Measurements from ENCODE around the gene EIF2B2. TPM values are rescaled to one million over a fixed set of nuclear protein-coding genes. Genes with fewer than 3 reads are reported as not detected.

Gene EIF2B2
- total RNA-seq, 4 donors from 2014 or later: 37.0 to 45.6 (median 37.9) TPM

GRCh38 chr14:74968811-74969210 lies 33.9 kb upstream of the EIF2B2 start:
- intact Hi-C loops (cut with DNase I; ENCODE audit: low total_unique reads): no loop called here
- no peak overlapping the region for H3K4me3 ChIP-seq (ENCODE audit: low read depth, poor library complexity, severe bottlenecking)
- DNase-seq (ENCODE audit: low spot score in 2 of 2): no peak
- TF ChIP-seq POLR2A (IDR thresholded peaks at IDR 0.05): no peak
- TF ChIP-seq, protein P1, sequence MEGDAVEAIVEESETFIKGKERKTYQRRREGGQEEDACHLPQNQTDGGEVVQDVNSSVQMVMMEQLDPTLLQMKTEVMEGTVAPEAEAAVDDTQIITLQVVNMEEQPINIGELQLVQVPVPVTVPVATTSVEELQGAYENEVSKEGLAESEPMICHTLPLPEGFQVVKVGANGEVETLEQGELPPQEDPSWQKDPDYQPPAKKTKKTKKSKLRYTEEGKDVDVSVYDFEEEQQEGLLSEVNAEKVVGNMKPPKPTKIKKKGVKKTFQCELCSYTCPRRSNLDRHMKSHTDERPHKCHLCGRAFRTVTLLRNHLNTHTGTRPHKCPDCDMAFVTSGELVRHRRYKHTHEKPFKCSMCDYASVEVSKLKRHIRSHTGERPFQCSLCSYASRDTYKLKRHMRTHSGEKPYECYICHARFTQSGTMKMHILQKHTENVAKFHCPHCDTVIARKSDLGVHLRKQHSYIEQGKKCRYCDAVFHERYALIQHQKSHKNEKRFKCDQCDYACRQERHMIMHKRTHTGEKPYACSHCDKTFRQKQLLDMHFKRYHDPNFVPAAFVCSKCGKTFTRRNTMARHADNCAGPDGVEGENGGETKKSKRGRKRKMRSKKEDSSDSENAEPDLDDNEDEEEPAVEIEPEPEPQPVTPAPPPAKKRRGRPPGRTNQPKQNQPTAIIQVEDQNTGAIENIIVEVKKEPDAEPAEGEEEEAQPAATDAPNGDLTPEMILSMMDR (IDR thresholded peaks at IDR 0.05): no peak
- WGBS, 2 donors: 68 to 72% methylated on average over 1 of the region's 1 CpG

DNA sequence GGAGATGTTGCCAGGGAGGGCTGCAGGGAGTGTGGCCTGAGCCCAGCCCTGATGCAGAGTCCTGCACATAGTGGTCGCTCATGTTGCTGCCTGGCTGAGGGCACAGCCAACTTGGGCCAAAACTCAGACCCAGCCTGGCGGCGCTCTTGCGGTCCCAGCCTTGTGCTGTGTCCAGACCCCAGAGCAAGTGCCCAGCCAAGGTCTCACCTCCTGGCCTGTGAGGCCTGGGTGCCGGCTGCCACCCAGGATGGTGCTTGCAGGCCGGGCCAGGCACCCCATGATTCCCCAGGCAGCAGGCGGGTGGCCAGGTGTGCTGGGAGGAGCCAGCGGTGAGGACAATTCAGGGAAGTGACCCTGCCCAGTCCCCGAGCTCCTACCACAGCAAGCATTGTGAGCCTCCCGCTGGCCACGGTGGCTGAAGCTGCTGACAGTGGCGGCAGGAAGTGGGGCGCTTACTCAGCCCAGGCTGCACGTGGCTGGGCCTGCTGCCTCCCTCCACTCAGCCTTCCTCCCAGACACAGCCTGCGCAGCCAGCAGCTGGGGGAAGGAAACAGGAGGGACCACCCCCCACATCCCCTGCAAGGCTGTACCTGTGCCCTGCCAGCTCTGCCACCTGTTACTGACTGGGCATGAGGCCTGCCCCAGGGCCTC lies 29.6 kb upstream of the EIF2B2 start:
- DNase-seq (ENCODE audit: low spot score in 2 of 2): peak in 1 of 2 donors; percentile 57
- 83 to 87% methylated on average over 7 of the region's 15 CpGs for WGBS, 2 donors
- TF ChIP-seq, protein P1 (IDR thresholded peaks at IDR 0.05): no peak
- no peak for TF ChIP-seq POLR2A (IDR thresholded peaks at IDR 0.05)
- no peak overlapping the region for H3K4me3 ChIP-seq (ENCODE audit: low read depth, poor library complexity, severe bottlenecking)
- intact Hi-C loops (cut with DNase I; ENCODE audit: low total_unique reads): no loop called here

- WGBS, 2 donors: 80 to 84% methylated on average over 5 of the region's 5 CpGs
- DNase-seq (ENCODE audit: low spot score in 2 of 2): peak in 1 of 2 donors; percentile 78
- intact Hi-C loops (cut with DNase I; ENCODE audit: low total_unique reads): no loop called here
- H3K4me3 ChIP-seq (ENCODE audit: low read depth, poor library complexity, severe bottlenecking): no peak overlapping the region
- TF ChIP-seq, protein P1 (IDR thresholded peaks at IDR 0.05): no peak
- TF ChIP-seq POLR2A (IDR thresholded peaks at IDR 0.05): no peak
These were observed 28.8 kb upstream of the EIF2B2 start for GRCh38 chr14:74973905-74974363.

DNA sequence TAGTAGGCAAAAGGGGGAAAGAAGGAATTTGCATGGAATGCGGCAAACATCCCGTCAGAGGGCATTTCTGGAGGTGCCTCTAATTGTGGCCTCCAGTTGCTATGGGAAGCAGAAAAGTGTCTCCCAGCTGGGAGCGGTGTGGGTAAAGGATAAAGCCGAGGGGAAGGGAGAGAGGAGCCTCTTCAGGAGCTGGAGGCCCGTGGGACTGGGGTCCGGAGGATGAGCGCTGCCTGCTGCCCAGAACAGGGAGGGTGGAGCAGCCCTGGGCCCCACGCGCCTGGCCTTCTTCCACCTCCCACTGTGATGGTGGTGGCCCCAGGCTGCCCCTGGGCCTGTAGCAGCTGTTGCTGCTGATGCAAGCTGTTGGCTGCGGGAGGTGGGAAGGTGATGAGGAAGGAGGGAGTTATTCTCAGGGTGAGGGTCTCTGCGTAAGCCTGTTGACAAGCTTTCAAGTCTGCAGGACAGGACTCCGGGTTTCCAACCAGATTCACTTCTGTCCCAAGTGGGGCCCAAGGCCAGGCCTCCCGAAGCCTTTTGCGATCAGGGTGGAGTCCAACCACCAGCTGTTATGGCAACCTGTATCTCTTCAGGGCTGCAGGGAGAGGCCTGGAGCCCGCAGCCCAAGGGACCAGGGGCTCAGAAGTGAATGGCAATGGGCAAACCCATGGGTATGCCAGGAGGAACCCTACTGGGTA lies 28.2 kb upstream of the EIF2B2 start:
- WGBS, 2 donors: 79 to 84% methylated on average over 15 of the region's 15 CpGs
- intact Hi-C loops (cut with DNase I; ENCODE audit: low total_unique reads): no loop called here
- no peak overlapping the region for H3K4me3 ChIP-seq (ENCODE audit: low read depth, poor library complexity, severe bottlenecking)
- TF ChIP-seq POLR2A (IDR thresholded peaks at IDR 0.05): no peak
- TF ChIP-seq, protein P1 (IDR thresholded peaks at IDR 0.05): no peak
- DNase-seq (ENCODE audit: low spot score in 2 of 2): peak in 1 of 2 donors; percentile 84

DNA sequence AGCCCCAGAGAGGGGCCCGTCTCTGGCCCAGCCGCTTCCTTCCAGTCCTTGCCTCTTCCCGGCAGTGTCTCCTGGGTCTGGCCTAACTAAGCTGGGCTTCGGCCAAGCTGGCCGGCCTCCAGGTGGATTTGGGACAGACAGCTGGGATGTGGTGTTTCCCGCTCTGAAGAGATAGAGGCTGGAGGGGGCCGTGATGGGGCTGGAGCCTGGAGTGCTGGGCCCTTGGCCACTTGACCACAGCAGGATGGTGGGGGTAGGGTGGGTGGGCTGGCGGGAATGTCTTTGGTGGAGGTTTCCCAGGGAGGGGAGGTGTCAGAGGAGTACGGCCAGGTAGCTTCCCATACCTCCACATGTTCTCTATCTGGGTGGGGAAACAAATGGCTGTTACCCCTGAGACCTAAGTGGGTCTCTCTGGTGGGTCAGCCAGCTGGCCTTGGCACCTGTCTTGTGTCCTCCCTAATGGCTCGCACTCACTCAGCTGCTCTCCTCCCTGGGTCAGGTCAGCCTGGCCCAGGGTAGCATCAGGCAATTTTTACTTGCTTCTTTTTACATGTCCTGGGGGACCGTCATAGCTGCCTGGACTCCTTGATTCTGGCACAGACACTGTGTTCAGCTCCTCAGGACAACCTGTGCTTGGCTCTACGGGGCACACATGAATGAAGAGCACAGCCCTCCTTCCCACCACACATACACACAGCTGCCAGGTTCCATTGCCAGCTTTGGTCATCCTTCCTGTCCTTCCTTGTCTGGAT lies 27.5 kb upstream of the EIF2B2 start:
- 53 to 67% methylated on average over 12 of the region's 12 CpGs for WGBS, 2 donors
- TF ChIP-seq, protein P1 (IDR thresholded peaks at IDR 0.05): no peak
- TF ChIP-seq POLR2A (IDR thresholded peaks at IDR 0.05): no peak
- intact Hi-C loops (cut with DNase I; ENCODE audit: low total_unique reads): no loop called here
- DNase-seq (ENCODE audit: low spot score in 2 of 2): peak in 1 of 2 donors; percentile 90
- no peak overlapping the region for H3K4me3 ChIP-seq (ENCODE audit: low read depth, poor library complexity, severe bottlenecking)

All from lower leg skin (tissue), 4 donors.